Activated naive CD4-positive, alpha-beta T cell treated with anti-CD3 and anti-CD28 coated beads, Interleukin-2, amount 10 ng/mL, durations not matched to agents 7 days and 5 days (primary cell): Measurements from ENCODE around the gene NDUFS7.

Experiments used
- CTCF ChIA-PET: fragments of 350-600 bp; sonication (Branson Sonifier 250); formaldehyde crosslinking; loops from one replicate; lab custom pipeline; 2021; ENCODE audit warnings: antibody characterized with exemption; lab: Charles Lee
- DNase-seq: peaks from one replicate; pipeline ENCODE4 v3.0.0-alpha.2; 2020
- H3K27ac Mint-ChIP-seq: one replicate; pipeline ENCODE4 v1.8.0; 2021; ENCODE audit warnings: mild to moderate bottlenecking, moderate library complexity, mixed read lengths
- H3K27me3 Mint-ChIP-seq: one replicate; pipeline ENCODE4 v1.8.0; 2021; ENCODE audit warnings: mild to moderate bottlenecking, mixed read lengths
- H3K36me3 Mint-ChIP-seq: one replicate; pipeline ENCODE4 v1.8.0; 2021; ENCODE audit warnings: mixed read lengths
- H3K4me1 Mint-ChIP-seq: one replicate; pipeline ENCODE4 v1.8.0; 2021; ENCODE audit warnings: mixed read lengths
- H3K4me3 Mint-ChIP-seq: one replicate; pipeline ENCODE4 v1.8.0; 2021; ENCODE audit warnings: mild to moderate bottlenecking, moderate library complexity, mixed read lengths
- H3K9me3 Mint-ChIP-seq: one replicate; pipeline ENCODE4 v1.8.0; 2021; ENCODE audit warnings: mixed read lengths

NDUFS7 gene

GRCh38 chr19:1426736-1427135, 43.0 kb downstream of the NDUFS7 start:
- no peak for DNase-seq
- Mint-ChIP-seq H3K36me3 (peaks cover 29% of the 10 kb centered on the region), H3K4me1 (no peaks in the 10 kb centered on the region), H3K4me3 (no peak overlapping the region), H3K27me3 (no peaks in the 10 kb centered on the region), H3K27ac (no peak overlapping the region), H3K9me3 (no peaks in the 10 kb centered on the region)
- CTCF ChIA-PET = no interaction called here

GRCh38 chr19:1427221-1427920, 43.7 kb downstream of the NDUFS7 start:
- Mint-ChIP-seq H3K36me3 (peaks cover 29% of the 10 kb centered on the region), H3K4me3 (no peak overlapping the region), H3K27ac (no peak overlapping the region), H3K9me3 (no peaks in the 10 kb centered on the region), H3K27me3 (no peaks in the 10 kb centered on the region), H3K4me1 (no peaks in the 10 kb centered on the region)
- CTCF ChIA-PET = no interaction called here
- DNase-seq = no peak

- H3K4me3 Mint-ChIP-seq = no peak overlapping the region
- DNase-seq = no peak
- CTCF ChIA-PET = no interaction called here
- no peaks in the 10 kb centered on the region for H3K27me3 Mint-ChIP-seq
- no peaks in the 10 kb centered on the region for H3K4me1 Mint-ChIP-seq
- H3K27ac Mint-ChIP-seq = no peak overlapping the region
- H3K36me3 Mint-ChIP-seq = peaks cover 19% of the 10 kb centered on the region
- no peaks in the 10 kb centered on the region for H3K9me3 Mint-ChIP-seq
Observed at GRCh38 chr19:1428738-1429391, 45.2 kb downstream of the NDUFS7 start.

- no peaks in the 10 kb centered on the region for H3K9me3 Mint-ChIP-seq
- CTCF ChIA-PET = no interaction called here
- no peaks in the 10 kb centered on the region for H3K27me3 Mint-ChIP-seq
- peak overlapping the region; percentile 33 for H3K27ac Mint-ChIP-seq
- peaks cover 19% of the 10 kb centered on the region for H3K36me3 Mint-ChIP-seq
- no peak for DNase-seq
- H3K4me3 Mint-ChIP-seq = no peak overlapping the region
- H3K4me1 Mint-ChIP-seq = no peaks in the 10 kb centered on the region
Observed at GRCh38 chr19:1429750-1430149, 46.0 kb downstream of the NDUFS7 start.

GRCh38 chr19:1430246-1430645, 46.5 kb downstream of the NDUFS7 start:
- no peaks in the 10 kb centered on the region for H3K4me1 Mint-ChIP-seq
- H3K27ac Mint-ChIP-seq = no peak overlapping the region
- H3K27me3 Mint-ChIP-seq = no peaks in the 10 kb centered on the region
- CTCF ChIA-PET = no interaction called here
- no peak for DNase-seq
- no peak overlapping the region for H3K4me3 Mint-ChIP-seq
- no peaks in the 10 kb centered on the region for H3K9me3 Mint-ChIP-seq
- peaks cover 17% of the 10 kb centered on the region for H3K36me3 Mint-ChIP-seq

- Mint-ChIP-seq H3K9me3 (no peaks in the 10 kb centered on the region), H3K27ac (no peak overlapping the region), H3K4me1 (no peaks in the 10 kb centered on the region), H3K36me3 (peaks cover 17% of the 10 kb centered on the region), H3K27me3 (no peaks in the 10 kb centered on the region), H3K4me3 (no peak overlapping the region)
- CTCF ChIA-PET = no interaction called here
- DNase-seq = no peak
Observed at GRCh38 chr19:1431759-1432506, 48.2 kb downstream of the NDUFS7 start.

- Mint-ChIP-seq H3K4me3 (no peak overlapping the region), H3K27me3 (no peaks in the 10 kb centered on the region), H3K4me1 (no peaks in the 10 kb centered on the region), H3K27ac (no peak overlapping the region), H3K36me3 (peaks cover 17% of the 10 kb centered on the region), H3K9me3 (no peaks in the 10 kb centered on the region)
- CTCF ChIA-PET = no interaction called here
- DNase-seq = no peak
Observed at GRCh38 chr19:1432507-1432887, 48.8 kb downstream of the NDUFS7 start.

- CTCF ChIA-PET = no interaction called here
- no peak overlapping the region for H3K4me3 Mint-ChIP-seq
- DNase-seq = no peak
- peaks cover 20% of the 10 kb centered on the region for H3K36me3 Mint-ChIP-seq
- H3K27ac Mint-ChIP-seq = no peak overlapping the region
- peaks cover 7% of the 10 kb centered on the region for H3K4me1 Mint-ChIP-seq
- H3K27me3 Mint-ChIP-seq = peaks cover 4% of the 10 kb centered on the region
- H3K9me3 Mint-ChIP-seq = no peaks in the 10 kb centered on the region
Observed at GRCh38 chr19:1433119-1434039, 49.7 kb downstream of the NDUFS7 start.

GRCh38 chr19:1434040-1434366, 50.3 kb downstream of the NDUFS7 start:
- H3K4me1 Mint-ChIP-seq = peaks cover 7% of the 10 kb centered on the region
- peaks cover 20% of the 10 kb centered on the region for H3K36me3 Mint-ChIP-seq
- H3K27ac Mint-ChIP-seq = no peak overlapping the region
- H3K4me3 Mint-ChIP-seq = no peak overlapping the region
- CTCF ChIA-PET = no interaction called here
- H3K27me3 Mint-ChIP-seq = peaks cover 5% of the 10 kb centered on the region
- no peaks in the 10 kb centered on the region for H3K9me3 Mint-ChIP-seq
- DNase-seq = no peak

- Mint-ChIP-seq H3K27ac (no peak overlapping the region), H3K27me3 (peaks cover 5% of the 10 kb centered on the region), H3K9me3 (no peaks in the 10 kb centered on the region), H3K4me3 (no peak overlapping the region), H3K36me3 (peaks cover 24% of the 10 kb centered on the region), H3K4me1 (peaks cover 9% of the 10 kb centered on the region)
- DNase-seq = no peak
- CTCF ChIA-PET = no interaction called here
Observed at GRCh38 chr19:1434577-1435060, 50.9 kb downstream of the NDUFS7 start.

GRCh38 chr19:1435378-1435989, 51.8 kb downstream of the NDUFS7 start:
- H3K9me3 Mint-ChIP-seq = no peaks in the 10 kb centered on the region
- H3K27me3 Mint-ChIP-seq = peaks cover 5% of the 10 kb centered on the region
- CTCF ChIA-PET = interaction anchor here (0.6 kb wide), 1 partner anchor 59 kb away, joined by 3 read pairs; no protein-coding TSS in a partner anchor
- peak overlapping the region; percentile 69 for H3K27ac Mint-ChIP-seq
- no peak overlapping the region for H3K4me3 Mint-ChIP-seq
- DNase-seq = no peak
- peaks cover 17% of the 10 kb centered on the region for H3K4me1 Mint-ChIP-seq
- H3K36me3 Mint-ChIP-seq = peaks cover 28% of the 10 kb centered on the region

GRCh38 chr19:1437609-1438008, 53.9 kb downstream of the NDUFS7 start:
- Mint-ChIP-seq H3K27me3 (peaks cover 5% of the 10 kb centered on the region), H3K4me3 (peak overlapping the region; percentile 97), H3K4me1 (peaks cover 29% of the 10 kb centered on the region), H3K9me3 (no peaks in the 10 kb centered on the region), H3K36me3 (peaks cover 40% of the 10 kb centered on the region), H3K27ac (peak overlapping the region; percentile 99)
- CTCF ChIA-PET = interaction anchor here (0.6 to 1.2 kb wide), 4 partner anchors 20 to 395 kb away, joined by 3 to 4 read pairs (median 4); no protein-coding TSS in a partner anchor
- DNase-seq = no peak
